HCT116 (cell line): Measurements from ENCODE around the gene DIPK1B. TPM values are rescaled to one million over a fixed set of nuclear protein-coding genes. Genes with fewer than 3 reads are reported as not detected.
A peak's percentile ranks its signal among the peaks of the same experiment; 100 is the strongest.

Experiments
- ATAC-seq: fragments of 200-7000 bp; cut with Tn5 transposase; 2 replicates; pipeline ENCODE4 v1.9.1; 2020; ENCODE audit warnings: mild to moderate bottlenecking, moderate library complexity
- Bru-seq: library from RNA; stranded (reverse); fragments of 400-500 nt; gene quantifications from one replicate; lab custom pipeline; 2021; lab: Mats Ljungman, UMichigan
- BruChase-seq, 2 experiments: library from RNA; stranded (reverse); fragments of 400-500 nt; gene quantifications; one replicate each; lab custom pipeline; 2021; lab: Mats Ljungman, UMichigan
- BruUV-seq: library from RNA; stranded (reverse); fragments of 400-500 nt; replicated peaks from 2 replicates; lab custom pipeline; 2021; lab: Mats Ljungman, UMichigan
- CTCF ChIA-PET: fragments of 300-600 bp; sonication (Branson Sonifier 250); formaldehyde crosslinking; loops from one replicate; lab custom pipeline; 2021; ENCODE audit warnings: antibody characterized with exemption; lab: Charles Lee
- POLR2A ChIA-PET: fragments of 300-600, 350-600 bp; sonication (Branson Sonifier 250); formaldehyde crosslinking; loops from one replicate; lab custom pipeline; 2021; ENCODE audit warnings: antibody characterized with exemption; lab: Charles Lee
- RAD21 ChIA-PET, 2 experiments: fragments of 300-600 bp; sonication (Branson Sonifier 250); formaldehyde crosslinking; loops; one replicate each; lab custom pipeline; 2023; ENCODE audit warnings: low total read pairs in 2 of 2; ENCODE audit not compliant: uncharacterized antibody in 2 of 2, unreplicated experiment in 2 of 2, low non-redundant PET in 1 of 2; lab: Charles Lee
- DNase-seq: peaks from one replicate; pipeline ENCODE4 v3.0.0-alpha.2; 2010; ENCODE audit warnings: low read depth, low spot score
- H2AFZ ChIP-seq: fragments of 200-600 bp; shearing (Covaris generic), sonication (generic); 2 replicates; pipeline ENCODE4 v1.6.1; 2017; ENCODE audit warnings: low read depth, mixed run types, mixed read lengths, antibody characterized with exemption, low read length; ENCODE audit not compliant: poor library complexity, severe bottlenecking
- H3K27ac ChIP-seq: 2 replicates; pipeline ENCODE4 v1.5.1; 2012; ENCODE audit warnings: low read depth, low read length
- H3K27me3 ChIP-seq: fragments of 200-600 bp; sonication (generic); 2 replicates; pipeline ENCODE4 v1.6.1; 2016; ENCODE audit warnings: mixed run types, low read length, mixed read lengths; ENCODE audit not compliant: insufficient read depth
- H3K36me3 ChIP-seq, 2 experiments: fragments of 200-500 bp in 1 of 2; fragments of 200-600 bp in 1 of 2; sonication (Bioruptor generic) in 1 of 2; sonication (generic) in 1 of 2; 2 replicates each; pipeline versions ENCODE4 v1.5.1 to v1.6.1; 2014 to 2016; ENCODE audit warnings: low read length in 2 of 2, inconsistent platforms in 1 of 2, mixed read lengths in 1 of 2, mixed run types in 1 of 2; ENCODE audit not compliant: insufficient read depth in 2 of 2, control insufficient read depth in 1 of 2
- H3K4me1 ChIP-seq, 2 experiments: fragments of 200-600 bp in 1 of 2; sonication (generic) in 1 of 2; 2 replicates each; pipeline versions ENCODE4 v1.5.1 to v1.6.1; 2012 to 2017; ENCODE audit warnings: low read length in 2 of 2, inconsistent platforms in 1 of 2, mild to moderate bottlenecking in 1 of 2, mixed read lengths in 1 of 2, mixed run types in 1 of 2, moderate library complexity in 1 of 2; ENCODE audit not compliant: insufficient read depth in 2 of 2, control insufficient read depth in 1 of 2
- H3K4me2 ChIP-seq: fragments of 200-600 bp; sonication (generic); 2 replicates; pipeline ENCODE4 v1.6.1; 2017; ENCODE audit warnings: mixed run types, low read length, mixed read lengths
- H3K4me3 ChIP-seq, 2 experiments: fragments of 200-600 bp in 1 of 2; sonication (generic) in 1 of 2; replicated peaks in 1 of 2; 2 replicates each; pipeline ENCODE4 v1.5.1; 2011 to 2016; ENCODE audit warnings: low read length in 2 of 2, control low read depth in 1 of 2, low read depth in 1 of 2, mild to moderate bottlenecking in 1 of 2, mixed read lengths in 1 of 2, mixed run types in 1 of 2
- H3K79me2 ChIP-seq: fragments of 200-600 bp; sonication (generic); 2 replicates; pipeline ENCODE4 v1.6.1; 2017; ENCODE audit warnings: mild to moderate bottlenecking, mixed run types, low read length, moderate library complexity, mixed read lengths; ENCODE audit not compliant: insufficient read depth
- H3K9ac ChIP-seq: fragments of 200-600 bp; sonication (generic); 2 replicates; pipeline ENCODE4 v1.6.1; 2016; ENCODE audit warnings: low read length, mixed read lengths
- H3K9me2 ChIP-seq: fragments of 200-600 bp; sonication (generic), shearing (Covaris generic); 2 replicates; pipeline ENCODE4 v1.6.1; 2017; ENCODE audit warnings: mixed run types, mild to moderate bottlenecking, moderate library complexity; ENCODE audit not compliant: insufficient read depth
- H3K9me3 ChIP-seq, 2 experiments: fragments of 200-500 bp in 1 of 2; fragments of 200-600 bp in 1 of 2; sonication (Bioruptor generic) in 1 of 2; sonication (generic) in 1 of 2; 2 replicates each; pipeline ENCODE4 v1.6.1; 2014 to 2017; ENCODE audit warnings: low read length in 2 of 2, mixed read lengths in 2 of 2, inconsistent platforms in 1 of 2, low read depth in 1 of 2, mild to moderate bottlenecking in 1 of 2, mixed run types in 1 of 2, moderate library complexity in 1 of 2; ENCODE audit not compliant: control insufficient read depth in 1 of 2, insufficient read depth in 1 of 2
- H4K20me1 ChIP-seq: fragments of 200-600 bp; sonication (generic), shearing (Covaris generic); 2 replicates; pipeline ENCODE4 v1.6.1; 2017; ENCODE audit warnings: mixed run types, mild to moderate bottlenecking, moderate library complexity; ENCODE audit not compliant: insufficient read depth
- ELF1 ChIP-seq: IDR thresholded peaks from 2 replicates; pipeline ENCODE4 v1.6.1; 2012; ENCODE audit warnings: low read depth, borderline replicate concordance
- MAX ChIP-seq: IDR thresholded peaks from 2 replicates; pipeline ENCODE4 v1.6.1; 2012
- POLR2AphosphoS5 ChIP-seq: IDR thresholded peaks from 2 replicates; pipeline ENCODE4 v1.6.1; 2011; ENCODE audit warnings: mild to moderate bottlenecking, low read depth, low read length, moderate library complexity
- SP1 ChIP-seq: IDR thresholded peaks from 2 replicates; pipeline ENCODE4 v1.6.1; 2012; ENCODE audit warnings: low read depth
- YY1 ChIP-seq: IDR thresholded peaks from 2 replicates; pipeline ENCODE4 v1.6.1; 2011; ENCODE audit warnings: low read length, low read depth, moderate library complexity, mild to moderate bottlenecking; ENCODE audit not compliant: insufficient replicate concordance; ENCODE audit errors: extremely low read depth
- ZFX ChIP-seq: fragments of 450-650 bp; IDR thresholded peaks from 2 replicates; pipeline ENCODE4 v1.6.1; 2017
- intact Hi-C: fragments of 100-400 bp; cut with micrococcal nuclease; formaldehyde crosslinking; loops from 2 replicates; pipeline ENCODE4 v1.10.0; 2022
- long read RNA-seq: library from polyadenylated mRNA; unstranded; transcript quantifications from one replicate; pipeline ENCODE4 v2.0.0, GENCODE V29; 2021; ENCODE audit not compliant: unreplicated experiment
- polyA plus RNA-seq: library from polyadenylated mRNA; unstranded; fragments of >200 nt; gene quantifications from 2 replicates; pipeline ENCODE4 v1.2.1, GENCODE V29; 2012; ENCODE audit warnings: missing spikeins
- total RNA-seq: library from RNA; stranded (reverse); gene quantifications from one replicate; pipeline ENCODE4 v1.2.1, GENCODE V29; 2021; ENCODE audit not compliant: unreplicated experiment

Gene DIPK1B
- total RNA-seq = 15.6 TPM
- 13.9 and 14.7 TPM in 2 replicates for polyA plus RNA-seq
- Bru-seq, nascent RNA = percentile 44 among the genes with signal in this experiment
- percentile 50 among the genes with signal in this experiment for BruChase-seq, experiment 1, labeled RNA remaining after a 6-hour chase
- percentile 54 among the genes with signal in this experiment for BruChase-seq, experiment 2, labeled RNA remaining after a 2-hour chase
- long read RNA-seq, transcript FAM69B-202 (5 exons, 1,668 nt) = major isoform, 33 of 55 reads
- long read RNA-seq, partial matches to known transcripts = 4 of 55 reads
- long read RNA-seq, other reads (novel, unspliced or antisense) = 15 of 55 reads

- H3K4me2 ChIP-seq = peak within 1 kb of the TSS; percentile 82
- ChIA-PET POLR2A (no interaction called here), RAD21 (no interaction called here), CTCF (no interaction called here)
- no peaks in the 10 kb centered on the region for H3K27me3 ChIP-seq
- peak within 1 kb of the TSS; percentile 74 for H3K27ac ChIP-seq
- H4K20me1 ChIP-seq = no peaks in the 10 kb centered on the region
- no peak within 1 kb of the TSS for H2AFZ ChIP-seq
- H3K9me2 ChIP-seq = no peaks in the 10 kb centered on the region
- peak within 1 kb of the TSS; percentile 69 for H3K9ac ChIP-seq
- H3K4me1 ChIP-seq = peaks cover 15 to 29% of the 10 kb centered on the region in 2 experiments
- H3K36me3 ChIP-seq = no peaks in the 10 kb centered on the region
- no TSS peak for BruUV-seq
- DNase-seq (no peak), ATAC-seq (peak; percentile 56)
- peak within 1 kb of the TSS; percentile 56 to 64 for H3K4me3 ChIP-seq
- no peaks in the 10 kb centered on the region; the same call in 1 of the 2 replicates for H3K79me2 ChIP-seq
- H3K9me3 ChIP-seq = no peaks in the 10 kb centered on the region
- TF ChIP-seq MAX (peak; percentile 5; the same call in 1 of the 2 replicates), ELF1 (no peak), SP1 (no peak), ZFX (no peak), YY1 (no peak), POLR2AphosphoS5 (no peak)
- intact Hi-C loops = no loop called here
These were observed at the start of gene DIPK1B for GRCh38 chr9:136711751-136712689. TSS of gene DIPK1B (plus strand) at chr9:136712572. CDS start at chr9:136712666, 94 bp downstream.
